Measurements from ENCODE around the gene ORMDL2.

The ORMDL2 gene

DNA sequence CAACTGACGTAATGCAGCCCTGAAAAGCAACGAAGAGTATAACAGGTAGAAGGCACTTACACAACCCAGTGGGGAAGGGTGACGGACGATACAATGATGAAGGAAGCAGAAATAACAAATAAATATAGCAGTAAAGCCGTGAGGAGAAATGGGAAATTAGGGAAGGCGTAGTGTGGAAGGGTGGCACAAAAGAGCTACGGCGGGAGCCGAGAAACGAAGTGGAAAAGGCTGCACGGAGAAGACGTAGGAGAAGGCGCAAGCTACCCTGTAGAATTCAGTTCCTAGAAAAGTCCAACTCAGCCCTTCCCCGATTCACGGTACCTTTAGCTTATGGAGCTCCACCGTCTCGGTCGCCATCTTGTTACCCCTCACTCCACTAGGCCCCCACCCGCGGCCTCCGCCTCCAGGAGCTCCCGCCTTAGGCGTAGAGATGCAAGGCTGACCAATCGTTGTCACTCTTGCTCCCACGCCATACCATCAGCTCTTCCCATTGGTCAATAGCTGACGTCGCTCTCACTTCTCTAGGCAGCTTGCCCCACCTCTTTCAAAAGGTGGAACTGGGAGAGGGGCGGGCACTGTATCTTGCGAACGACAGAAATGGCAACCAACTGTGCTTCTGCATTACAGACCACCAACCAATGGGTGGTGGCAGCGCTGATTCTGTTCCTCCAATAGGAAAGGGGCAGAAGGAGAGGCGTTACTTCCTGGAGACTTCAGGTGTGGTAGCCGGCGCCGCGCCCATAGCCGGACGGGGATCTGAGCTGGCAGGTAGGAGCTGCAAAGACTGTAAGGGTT is at the start of gene ORMDL2, which contains the start of gene SARNP:
ORMDL2 (plus strand) TSS at position 697 of the 795 bp plus-strand sequence. CDS start 959 bp downstream, outside the sequence.
SARNP (minus strand) TSS at position 380 of the 795 bp plus-strand sequence; CDS start at position 357, 23 bp downstream.
- Mint-ChIP-seq H3K4me1 (ENCODE audit: low read depth) (peaks cover 32% of the 10 kb centered on the region), H3K36me3 (ENCODE audit: low read depth) (peaks cover 30% of the 10 kb centered on the region), H3K4me3 (no peak within 1 kb of the TSS), H3K9me3 (no peaks in the 10 kb centered on the region), H3K27me3 (ENCODE audit: low read depth) (no peaks in the 10 kb centered on the region), H3K27ac (no peak within 1 kb of the TSS)

- H3K27ac Mint-ChIP-seq = no peak overlapping the region
- no peaks in the 10 kb centered on the region for H3K27me3 Mint-ChIP-seq (ENCODE audit: low read depth)
- no peak overlapping the region for H3K4me3 Mint-ChIP-seq
- H3K4me1 Mint-ChIP-seq (ENCODE audit: low read depth) = peaks cover 16% of the 10 kb centered on the region
- H3K36me3 Mint-ChIP-seq (ENCODE audit: low read depth) = peaks cover 30% of the 10 kb centered on the region
- no peaks in the 10 kb centered on the region for H3K9me3 Mint-ChIP-seq
Observed at GRCh38 chr12:55771736-55772135, 46.1 kb upstream of the ORMDL2 start.

GRCh38 chr12:55777856-55778255 is 40.0 kb upstream of the ORMDL2 start:
- H3K36me3 Mint-ChIP-seq (ENCODE audit: low read depth) = peaks cover 39% of the 10 kb centered on the region
- H3K27ac Mint-ChIP-seq = no peak overlapping the region
- no peak overlapping the region for H3K4me3 Mint-ChIP-seq
- no peaks in the 10 kb centered on the region for H3K9me3 Mint-ChIP-seq
- peaks cover 24% of the 10 kb centered on the region for H3K4me1 Mint-ChIP-seq (ENCODE audit: low read depth)
- H3K27me3 Mint-ChIP-seq (ENCODE audit: low read depth) = no peaks in the 10 kb centered on the region

- Mint-ChIP-seq H3K4me1 (ENCODE audit: low read depth) (peaks cover 23% of the 10 kb centered on the region), H3K9me3 (no peaks in the 10 kb centered on the region), H3K27ac (peak overlapping the region; percentile 70), H3K27me3 (ENCODE audit: low read depth) (no peaks in the 10 kb centered on the region), H3K4me3 (peak overlapping the region; percentile 48), H3K36me3 (ENCODE audit: low read depth) (peaks cover 43% of the 10 kb centered on the region)
Observed at GRCh38 chr12:55780685-55781084, 37.2 kb upstream of the ORMDL2 start.

- Mint-ChIP-seq H3K4me1 (ENCODE audit: low read depth) (peaks cover 9% of the 10 kb centered on the region), H3K36me3 (ENCODE audit: low read depth) (peaks cover 42% of the 10 kb centered on the region), H3K27ac (no peak overlapping the region), H3K4me3 (no peak overlapping the region), H3K9me3 (no peaks in the 10 kb centered on the region), H3K27me3 (ENCODE audit: low read depth) (no peaks in the 10 kb centered on the region)
Observed at GRCh38 chr12:55788546-55788945, 29.3 kb upstream of the ORMDL2 start.

DNA sequence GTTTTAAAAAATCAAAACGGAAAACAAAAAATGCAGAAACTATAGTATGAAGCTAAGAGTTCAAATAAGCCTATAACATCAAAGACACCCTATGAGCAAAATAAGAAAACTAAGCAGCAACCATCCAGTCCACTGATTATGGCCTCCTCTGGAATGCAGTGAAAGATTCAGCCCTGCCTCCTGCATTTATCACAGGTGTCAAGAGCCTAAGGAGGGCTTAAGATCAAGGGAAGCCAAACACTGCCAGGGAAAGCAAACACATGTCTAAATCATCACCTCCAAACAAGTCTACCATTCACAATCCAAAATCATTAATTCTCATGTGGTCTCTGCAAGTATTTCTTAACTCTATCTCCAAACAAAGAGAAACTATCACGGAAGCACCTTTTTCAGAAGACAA is 28.7 kb upstream of the ORMDL2 start:
- Mint-ChIP-seq H3K4me3 (no peak overlapping the region), H3K36me3 (ENCODE audit: low read depth) (peaks cover 43% of the 10 kb centered on the region), H3K27ac (no peak overlapping the region), H3K27me3 (ENCODE audit: low read depth) (no peaks in the 10 kb centered on the region), H3K9me3 (no peaks in the 10 kb centered on the region), H3K4me1 (ENCODE audit: low read depth) (peaks cover 5% of the 10 kb centered on the region)

- H3K27me3 Mint-ChIP-seq (ENCODE audit: low read depth) = no peaks in the 10 kb centered on the region
- no peak overlapping the region for H3K4me3 Mint-ChIP-seq
- H3K9me3 Mint-ChIP-seq = no peaks in the 10 kb centered on the region
- H3K4me1 Mint-ChIP-seq (ENCODE audit: low read depth) = peaks cover 5% of the 10 kb centered on the region
- no peak overlapping the region for H3K27ac Mint-ChIP-seq
- peaks cover 47% of the 10 kb centered on the region for H3K36me3 Mint-ChIP-seq (ENCODE audit: low read depth)
Observed at GRCh38 chr12:55789893-55790292, 27.9 kb upstream of the ORMDL2 start.

DNA sequence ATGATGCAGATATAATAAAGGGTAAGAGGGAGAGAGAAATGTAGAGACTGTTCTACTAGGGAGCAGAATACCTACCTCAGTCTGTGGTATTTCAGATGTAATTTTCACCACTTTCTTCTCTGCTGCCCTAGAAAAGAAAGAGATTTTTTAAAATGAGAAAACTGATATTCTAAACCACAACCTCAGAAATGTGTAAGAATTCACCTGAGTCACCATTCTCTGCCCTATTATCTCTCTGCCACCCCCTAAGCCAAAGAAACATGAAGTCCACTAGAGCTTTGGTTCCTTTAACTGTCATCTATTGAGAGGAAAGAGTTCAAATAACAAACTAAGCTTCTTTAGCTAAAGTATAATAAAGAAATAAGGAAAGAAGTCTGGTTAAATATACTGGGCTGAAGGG is 21.9 kb upstream of the ORMDL2 start:
- Mint-ChIP-seq H3K4me3 (no peak overlapping the region), H3K36me3 (ENCODE audit: low read depth) (peaks cover 46% of the 10 kb centered on the region), H3K4me1 (ENCODE audit: low read depth) (peaks cover 14% of the 10 kb centered on the region), H3K27me3 (ENCODE audit: low read depth) (no peaks in the 10 kb centered on the region), H3K27ac (no peak overlapping the region), H3K9me3 (no peaks in the 10 kb centered on the region)

GRCh38 chr12:55797068-55797467 is 20.8 kb upstream of the ORMDL2 start:
- H3K27me3 Mint-ChIP-seq (ENCODE audit: low read depth) = no peaks in the 10 kb centered on the region
- no peaks in the 10 kb centered on the region for H3K9me3 Mint-ChIP-seq
- no peak overlapping the region for H3K4me3 Mint-ChIP-seq
- peaks cover 50% of the 10 kb centered on the region for H3K36me3 Mint-ChIP-seq (ENCODE audit: low read depth)
- no peak overlapping the region for H3K27ac Mint-ChIP-seq
- H3K4me1 Mint-ChIP-seq (ENCODE audit: low read depth) = peaks cover 14% of the 10 kb centered on the region

DNA sequence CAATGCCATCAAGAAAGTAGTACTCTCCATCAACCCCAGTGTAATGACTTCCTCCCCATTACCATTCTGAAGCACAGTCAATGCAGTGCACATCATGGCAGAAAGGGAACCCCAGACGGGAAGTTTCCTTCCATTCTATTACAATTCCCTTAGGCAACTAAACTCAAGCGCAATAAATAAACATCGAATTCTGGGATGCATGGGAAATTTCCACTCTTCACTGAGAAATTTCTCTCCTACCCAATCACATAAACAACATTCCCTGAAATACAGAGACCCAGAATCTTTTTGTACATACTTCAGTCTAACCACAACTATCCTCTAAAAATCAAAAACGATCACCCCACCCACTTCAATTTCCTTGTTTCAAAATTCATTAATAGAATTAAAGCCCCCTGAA is 20.3 kb upstream of the ORMDL2 start:
- Mint-ChIP-seq H3K27me3 (ENCODE audit: low read depth) (no peaks in the 10 kb centered on the region), H3K4me3 (no peak overlapping the region), H3K36me3 (ENCODE audit: low read depth) (peaks cover 50% of the 10 kb centered on the region), H3K9me3 (no peaks in the 10 kb centered on the region), H3K4me1 (ENCODE audit: low read depth) (peaks cover 14% of the 10 kb centered on the region), H3K27ac (no peak overlapping the region)

DNA sequence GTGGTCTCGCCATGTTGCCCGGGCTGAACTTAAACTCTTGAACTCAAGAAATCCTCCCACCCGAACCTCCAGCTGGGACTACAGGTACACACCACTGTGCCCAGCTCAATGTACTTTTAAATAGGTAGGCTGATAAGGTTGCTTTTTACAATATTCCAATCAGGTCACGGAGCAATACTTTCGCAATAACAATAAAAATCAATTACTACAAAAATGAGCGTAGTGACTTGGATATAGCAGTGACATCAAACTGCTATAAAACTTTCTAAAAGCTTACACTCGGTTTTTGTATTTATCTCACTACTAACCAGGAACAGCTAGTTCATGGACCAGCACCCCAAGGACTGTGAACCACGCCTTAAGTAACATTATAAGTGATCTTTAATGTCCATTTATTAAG is 10.9 kb upstream of the ORMDL2 start:
- Mint-ChIP-seq H3K27ac (no peak overlapping the region), H3K4me3 (no peak overlapping the region), H3K9me3 (no peaks in the 10 kb centered on the region), H3K27me3 (ENCODE audit: low read depth) (no peaks in the 10 kb centered on the region), H3K36me3 (ENCODE audit: low read depth) (peaks cover 19% of the 10 kb centered on the region), H3K4me1 (ENCODE audit: low read depth) (peaks cover 5% of the 10 kb centered on the region)

DNA sequence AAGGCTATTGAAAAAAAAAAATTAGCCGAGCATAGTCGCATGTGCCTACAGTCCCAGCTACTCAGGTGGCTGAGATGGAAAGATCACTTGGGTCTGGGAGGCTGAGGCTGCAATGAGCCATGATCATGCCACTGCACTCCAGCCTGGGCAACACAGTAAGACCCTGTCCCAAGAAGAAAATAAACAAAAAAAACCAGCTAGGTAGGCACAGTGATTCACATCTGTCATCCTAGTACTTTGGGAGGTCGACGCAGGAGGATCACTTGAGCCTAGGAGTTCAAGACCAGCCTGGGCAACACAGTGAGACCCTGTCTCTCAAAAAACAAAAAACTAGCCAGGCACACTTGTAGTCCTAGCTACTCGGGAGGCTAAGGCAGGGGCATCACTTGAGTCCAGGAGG is 8.6 kb upstream of the ORMDL2 start:
- Mint-ChIP-seq H3K27me3 (ENCODE audit: low read depth) (no peaks in the 10 kb centered on the region), H3K4me3 (no peak overlapping the region), H3K27ac (no peak overlapping the region), H3K36me3 (ENCODE audit: low read depth) (peaks cover 18% of the 10 kb centered on the region), H3K4me1 (ENCODE audit: low read depth) (peaks cover 19% of the 10 kb centered on the region), H3K9me3 (no peaks in the 10 kb centered on the region)

DNA sequence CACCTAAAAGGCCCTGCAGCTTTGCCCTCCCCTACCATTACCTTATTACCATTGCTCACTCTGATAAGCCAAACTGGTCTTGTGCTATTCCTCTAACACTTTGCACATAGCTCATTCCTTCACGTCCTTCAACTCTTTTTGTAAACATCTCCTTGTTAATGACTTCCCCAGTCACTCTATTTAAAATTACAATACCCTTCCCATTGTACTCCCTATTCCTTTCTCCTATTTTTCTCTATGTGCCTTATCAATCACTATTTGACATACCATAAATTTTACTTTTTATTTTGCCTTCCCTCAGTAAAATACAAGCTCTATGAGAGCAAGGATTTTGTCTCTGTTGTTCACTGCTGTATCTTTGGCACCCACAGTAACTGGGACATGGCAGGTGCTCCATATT is 5.8 kb upstream of the ORMDL2 start:
- H3K4me1 Mint-ChIP-seq (ENCODE audit: low read depth) = peaks cover 27% of the 10 kb centered on the region
- no peak overlapping the region for H3K27ac Mint-ChIP-seq
- no peaks in the 10 kb centered on the region for H3K27me3 Mint-ChIP-seq (ENCODE audit: low read depth)
- H3K36me3 Mint-ChIP-seq (ENCODE audit: low read depth) = peaks cover 19% of the 10 kb centered on the region
- no peak overlapping the region for H3K4me3 Mint-ChIP-seq
- no peaks in the 10 kb centered on the region for H3K9me3 Mint-ChIP-seq

DNA sequence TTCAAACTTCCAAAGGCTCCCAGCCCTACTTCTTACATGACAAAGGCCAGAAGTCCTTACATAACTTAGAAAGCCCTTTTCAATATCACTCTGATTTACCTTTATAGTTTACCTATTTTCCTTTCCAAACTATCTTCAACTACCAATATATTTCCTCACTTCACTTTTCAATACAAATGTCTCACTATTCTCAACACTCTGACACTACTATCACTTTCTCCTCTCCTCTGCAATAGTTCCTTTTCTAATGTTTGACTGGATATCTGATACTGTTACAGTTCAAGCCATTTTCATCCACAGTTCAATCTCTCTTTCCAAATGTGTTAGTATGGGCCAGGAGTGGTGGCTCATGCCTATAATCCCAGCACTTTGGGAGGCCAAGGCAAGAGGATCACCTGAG is 3.6 kb upstream of the ORMDL2 start:
- peak overlapping the region; percentile 18 for H3K27ac Mint-ChIP-seq
- H3K27me3 Mint-ChIP-seq (ENCODE audit: low read depth) = no peaks in the 10 kb centered on the region
- H3K4me3 Mint-ChIP-seq = no peak overlapping the region
- peaks cover 18% of the 10 kb centered on the region for H3K36me3 Mint-ChIP-seq (ENCODE audit: low read depth)
- H3K4me1 Mint-ChIP-seq (ENCODE audit: low read depth) = peaks cover 34% of the 10 kb centered on the region
- no peaks in the 10 kb centered on the region for H3K9me3 Mint-ChIP-seq

DNA sequence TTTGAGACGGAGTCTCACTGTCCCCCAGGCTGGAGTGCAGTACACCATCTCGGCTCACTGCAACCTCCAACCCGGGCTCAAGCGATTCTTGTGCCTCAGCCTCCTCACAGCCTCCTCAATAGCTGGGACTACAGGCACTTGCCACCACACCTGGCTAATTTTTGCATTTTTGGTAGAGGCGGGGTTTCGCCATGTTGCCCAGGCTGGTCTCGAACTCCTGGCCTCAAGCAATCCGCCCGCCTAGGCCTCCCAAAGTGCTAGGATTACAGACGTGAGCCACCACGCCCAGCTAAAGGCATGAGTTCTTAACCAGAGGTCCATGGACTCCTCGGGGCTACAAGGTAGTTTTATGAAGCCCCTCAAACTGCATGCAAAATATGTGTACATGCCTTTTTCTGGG is 2.4 kb upstream of the ORMDL2 start:
- Mint-ChIP-seq H3K4me1 (ENCODE audit: low read depth) (peaks cover 38% of the 10 kb centered on the region), H3K27me3 (ENCODE audit: low read depth) (no peaks in the 10 kb centered on the region), H3K4me3 (peak overlapping the region; percentile 19), H3K9me3 (no peaks in the 10 kb centered on the region), H3K27ac (no peak overlapping the region), H3K36me3 (ENCODE audit: low read depth) (peaks cover 21% of the 10 kb centered on the region)

All from T-helper 1 cell treated with Interleukin-12 subunit alpha and Interleukin-12 subunit beta and Interleukin-4 antibody, amounts not matched to agents 30 μg/mL and 1 μg/mL, for 36 hours (primary cell).